ENCODE results near the gene PCSK5.

The PCSK5 gene

DNA sequence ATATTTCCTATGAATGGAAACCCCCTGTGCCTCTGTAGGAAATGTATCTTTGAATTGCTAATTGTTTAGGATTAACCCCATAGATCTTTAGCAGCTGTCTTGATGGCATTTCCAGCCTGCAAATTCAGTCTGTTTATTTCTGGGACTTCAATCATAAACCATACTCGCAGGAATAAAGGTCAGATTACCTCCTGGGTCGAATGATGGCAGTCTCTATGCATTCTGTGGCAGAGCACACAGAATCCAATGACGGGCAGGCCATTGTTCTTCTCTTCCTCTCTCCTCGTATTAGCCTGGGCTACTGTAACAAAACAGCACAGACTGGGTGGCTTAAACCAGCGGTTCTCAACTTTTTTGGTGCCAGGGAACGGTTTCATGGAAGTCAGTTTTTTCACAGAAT, 199.9 kb downstream of the PCSK5 start:
- Histone ChIP-seq H3K4me1 (ENCODE audit: insufficient read depth, low read length) (peaks cover 6% of the 10 kb centered on the region; the same call in 1 of the 2 replicates), H3K36me3 (ENCODE audit: insufficient read depth, low read depth, low read length) (no peaks in the 10 kb centered on the region), H3K4me3 (ENCODE audit: low read length) (no peak overlapping the region), H3K9ac (ENCODE audit: low read depth, low read length) (no peak overlapping the region), H3K9me3 (ENCODE audit: insufficient read depth, low read depth, low read length) (no peaks in the 10 kb centered on the region), H3K27ac (ENCODE audit: low read length) (no peak overlapping the region), H3K27me3 (ENCODE audit: insufficient read depth, low read length) (no peaks in the 10 kb centered on the region)

DNA sequence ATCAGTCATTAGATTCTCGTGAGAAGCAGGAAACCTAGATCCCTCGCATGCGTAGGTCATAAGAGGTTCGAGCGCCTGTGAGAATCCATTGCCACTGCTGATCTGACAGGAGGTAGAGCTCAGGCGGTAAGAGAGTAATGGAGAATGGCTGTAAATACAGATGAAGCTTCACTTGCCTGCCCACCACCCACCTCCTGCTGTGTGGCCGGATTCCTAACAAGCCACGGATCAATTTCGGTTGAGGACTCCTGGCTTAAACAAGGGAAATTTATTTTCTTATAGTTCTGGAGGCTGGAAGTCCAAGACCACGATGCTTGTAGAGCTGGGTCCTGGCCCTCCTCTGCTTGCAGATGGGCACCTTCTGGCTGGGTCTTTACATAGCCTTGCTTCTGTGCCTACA, 200.4 kb downstream of the PCSK5 start:
- no peak overlapping the region for H3K9ac ChIP-seq (ENCODE audit: low read depth, low read length)
- no peaks in the 10 kb centered on the region for H3K27me3 ChIP-seq (ENCODE audit: insufficient read depth, low read length)
- no peaks in the 10 kb centered on the region for H3K36me3 ChIP-seq (ENCODE audit: insufficient read depth, low read depth, low read length)
- H3K9me3 ChIP-seq (ENCODE audit: insufficient read depth, low read depth, low read length), result no peaks in the 10 kb centered on the region
- H3K27ac ChIP-seq (ENCODE audit: low read length), result no peak overlapping the region
- no peak overlapping the region for H3K4me3 ChIP-seq (ENCODE audit: low read length)
- peaks cover 6% of the 10 kb centered on the region; the same call in 1 of the 2 replicates for H3K4me1 ChIP-seq (ENCODE audit: insufficient read depth, low read length)

DNA sequence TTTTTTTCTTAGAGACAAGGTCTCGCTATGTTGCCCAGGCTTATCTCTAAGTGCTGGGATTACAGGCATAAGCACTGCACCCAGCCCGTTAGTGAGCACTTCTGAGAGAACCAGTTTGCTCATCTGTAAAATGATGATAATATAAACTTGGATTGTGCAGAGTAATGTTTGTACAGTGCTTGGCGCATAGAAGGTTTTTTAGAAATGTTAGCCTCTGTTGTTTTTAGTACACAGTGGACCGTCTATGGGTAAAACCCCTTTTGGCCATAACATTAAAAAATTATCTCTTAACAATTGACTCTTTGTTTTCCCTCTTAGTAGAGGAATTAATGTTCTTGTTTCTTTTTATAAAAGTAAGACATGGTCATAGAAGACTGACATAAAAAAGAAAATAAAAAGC, 202.1 kb downstream of the PCSK5 start:
- Histone ChIP-seq H3K4me1 (ENCODE audit: insufficient read depth, low read length) (peaks cover 6% of the 10 kb centered on the region; the same call in 1 of the 2 replicates), H3K27ac (ENCODE audit: low read length) (no peak overlapping the region), H3K36me3 (ENCODE audit: insufficient read depth, low read depth, low read length) (peaks cover 4% of the 10 kb centered on the region; the same call in 1 of the 2 replicates), H3K4me3 (ENCODE audit: low read length) (no peak overlapping the region), H3K9me3 (ENCODE audit: insufficient read depth, low read depth, low read length) (no peaks in the 10 kb centered on the region), H3K9ac (ENCODE audit: low read depth, low read length) (no peak overlapping the region), H3K27me3 (ENCODE audit: insufficient read depth, low read length) (no peaks in the 10 kb centered on the region)

DNA sequence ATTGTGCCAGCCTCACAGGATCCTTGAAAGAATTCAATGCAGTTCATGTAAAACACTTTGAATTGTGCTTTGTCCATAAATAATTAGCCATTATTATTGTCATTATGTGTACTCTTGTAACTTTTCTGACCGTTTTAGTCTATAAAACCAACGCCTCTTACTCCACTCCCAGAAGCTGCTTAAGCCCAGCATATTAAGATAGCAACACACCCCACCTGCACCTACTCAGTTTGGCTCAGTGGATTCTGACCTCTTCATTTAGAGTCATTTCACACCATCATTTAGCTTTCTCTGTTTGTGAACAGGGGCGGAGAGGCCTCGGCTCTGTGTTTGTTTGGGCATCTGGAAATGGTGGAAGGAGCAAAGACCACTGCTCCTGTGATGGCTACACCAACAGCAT, 205.1 kb downstream of the PCSK5 start:
- peaks cover 4% of the 10 kb centered on the region; the same call in 1 of the 2 replicates for H3K36me3 ChIP-seq (ENCODE audit: insufficient read depth, low read depth, low read length)
- 0 out of 2 replicates have a peak, but pooled peaks cover under 1% of the 10 kb centered on the region for H3K4me1 ChIP-seq (ENCODE audit: insufficient read depth, low read length)
- no peak overlapping the region for H3K27ac ChIP-seq (ENCODE audit: low read length)
- no peaks in the 10 kb centered on the region for H3K27me3 ChIP-seq (ENCODE audit: insufficient read depth, low read length)
- no peaks in the 10 kb centered on the region for H3K9me3 ChIP-seq (ENCODE audit: insufficient read depth, low read depth, low read length)
- no peak overlapping the region for H3K9ac ChIP-seq (ENCODE audit: low read depth, low read length)
- no peak overlapping the region for H3K4me3 ChIP-seq (ENCODE audit: low read length)

DNA sequence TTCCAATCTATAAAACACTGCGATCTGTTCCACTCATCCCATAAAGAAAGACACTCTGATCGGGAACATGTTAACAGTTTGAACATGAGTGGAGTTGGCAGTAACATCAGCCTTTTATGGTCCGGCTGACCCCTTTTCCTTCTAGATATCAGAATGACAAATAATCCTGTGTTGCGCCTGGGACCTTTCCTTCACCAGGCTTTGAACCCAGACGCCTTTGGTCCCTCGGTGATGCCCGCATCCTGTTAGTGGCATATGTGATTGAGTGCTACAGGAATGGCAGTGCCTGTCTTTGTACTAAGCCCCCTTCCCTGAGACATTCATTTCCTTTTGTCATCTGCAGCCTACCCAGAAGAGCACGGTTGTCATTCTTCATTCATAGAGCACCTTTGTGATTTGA, 209.0 kb downstream of the PCSK5 start:
- Histone ChIP-seq H3K36me3 (ENCODE audit: insufficient read depth, low read depth, low read length) (peaks cover 4% of the 10 kb centered on the region; the same call in 1 of the 2 replicates), H3K27me3 (ENCODE audit: insufficient read depth, low read length) (no peaks in the 10 kb centered on the region), H3K27ac (ENCODE audit: low read length) (no peak overlapping the region), H3K4me1 (ENCODE audit: insufficient read depth, low read length) (peaks cover 9% of the 10 kb centered on the region; the same call in 1 of the 2 replicates), H3K4me3 (ENCODE audit: low read length) (no peak overlapping the region), H3K9ac (ENCODE audit: low read depth, low read length) (no peak overlapping the region), H3K9me3 (ENCODE audit: insufficient read depth, low read depth, low read length) (no peaks in the 10 kb centered on the region)

DNA sequence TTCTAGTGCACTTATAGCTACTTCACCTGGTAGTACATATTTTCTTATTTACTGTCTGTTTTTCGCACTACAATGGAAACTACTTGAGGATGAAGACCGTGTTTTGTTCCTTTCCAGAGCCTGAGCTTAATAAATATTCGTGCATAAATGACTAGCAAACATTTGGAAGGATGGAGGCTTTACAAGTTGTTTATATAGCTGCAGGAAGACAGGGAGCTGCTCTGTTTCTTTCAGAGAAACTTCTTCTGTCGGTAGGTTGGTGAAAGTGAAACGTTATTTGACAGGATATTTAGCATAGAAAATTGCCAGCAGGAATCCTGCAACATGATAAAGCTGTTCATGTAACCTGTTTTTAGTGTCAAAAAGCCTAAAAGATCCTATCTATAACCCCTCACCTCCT, 210.6 kb downstream of the PCSK5 start:
- H3K27me3 ChIP-seq (ENCODE audit: insufficient read depth, low read length), result no peaks in the 10 kb centered on the region
- H3K36me3 ChIP-seq (ENCODE audit: insufficient read depth, low read depth, low read length), result peaks cover 3% of the 10 kb centered on the region; the same call in 1 of the 2 replicates
- H3K9ac ChIP-seq (ENCODE audit: low read depth, low read length), result no peak overlapping the region
- H3K4me3 ChIP-seq (ENCODE audit: low read length), result no peak overlapping the region
- H3K9me3 ChIP-seq (ENCODE audit: insufficient read depth, low read depth, low read length), result no peaks in the 10 kb centered on the region
- H3K27ac ChIP-seq (ENCODE audit: low read length), result no peak overlapping the region
- peaks cover 9% of the 10 kb centered on the region; the same call in 1 of the 2 replicates for H3K4me1 ChIP-seq (ENCODE audit: insufficient read depth, low read length)

DNA sequence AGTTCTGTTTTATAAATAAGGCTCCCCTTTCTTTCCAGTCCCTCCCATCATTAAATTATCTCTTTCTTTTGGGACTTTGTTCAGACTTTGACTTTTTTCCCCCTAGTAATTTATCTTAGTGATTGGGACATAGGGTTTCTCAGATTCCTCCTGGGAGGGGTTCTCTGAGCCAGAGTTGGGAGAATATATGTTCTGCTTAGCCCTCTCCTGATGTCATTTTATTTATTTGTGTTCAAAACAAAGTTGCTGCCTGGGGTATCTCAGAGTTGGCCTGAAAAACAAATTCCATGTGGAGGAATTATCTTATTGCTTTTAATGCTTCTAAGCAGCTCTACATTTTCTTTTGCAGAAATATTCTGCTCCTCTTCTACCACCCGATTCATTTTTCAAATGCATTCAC, 211.0 kb downstream of the PCSK5 start:
- Histone ChIP-seq H3K36me3 (ENCODE audit: insufficient read depth, low read depth, low read length) (no peaks in the 10 kb centered on the region; the same call in 1 of the 2 replicates), H3K4me1 (ENCODE audit: insufficient read depth, low read length) (peaks cover 9% of the 10 kb centered on the region; the same call in 1 of the 2 replicates), H3K4me3 (ENCODE audit: low read length) (no peak overlapping the region), H3K27me3 (ENCODE audit: insufficient read depth, low read length) (no peaks in the 10 kb centered on the region), H3K27ac (ENCODE audit: low read length) (no peak overlapping the region), H3K9ac (ENCODE audit: low read depth, low read length) (no peak overlapping the region), H3K9me3 (ENCODE audit: insufficient read depth, low read depth, low read length) (no peaks in the 10 kb centered on the region)

DNA sequence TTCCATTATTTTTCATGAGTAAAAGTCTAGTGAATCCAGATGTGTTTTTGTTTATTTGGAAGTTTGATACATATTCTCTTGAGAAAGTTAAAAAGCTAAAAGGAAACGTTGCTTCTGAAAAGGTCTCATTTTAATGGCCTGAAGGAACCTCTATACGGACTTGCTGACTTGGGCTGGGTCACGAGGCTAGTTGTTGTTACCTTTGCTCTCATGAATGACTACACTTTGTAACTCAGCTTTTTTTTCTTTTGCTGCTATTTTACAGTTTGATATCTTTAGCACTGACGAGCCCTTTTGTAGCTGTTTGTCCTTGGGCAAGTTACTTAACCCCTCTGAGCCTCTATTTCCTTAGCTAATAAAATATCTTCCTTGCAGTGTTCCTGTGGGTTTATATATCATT, 211.5 kb downstream of the PCSK5 start:
- Histone ChIP-seq H3K36me3 (ENCODE audit: insufficient read depth, low read depth, low read length) (no peaks in the 10 kb centered on the region; the same call in 1 of the 2 replicates), H3K27ac (ENCODE audit: low read length) (no peak overlapping the region), H3K27me3 (ENCODE audit: insufficient read depth, low read length) (no peaks in the 10 kb centered on the region), H3K4me3 (ENCODE audit: low read length) (no peak overlapping the region), H3K9me3 (ENCODE audit: insufficient read depth, low read depth, low read length) (no peaks in the 10 kb centered on the region), H3K4me1 (ENCODE audit: insufficient read depth, low read length) (peaks cover 9% of the 10 kb centered on the region; the same call in 1 of the 2 replicates), H3K9ac (ENCODE audit: low read depth, low read length) (no peak overlapping the region)

DNA sequence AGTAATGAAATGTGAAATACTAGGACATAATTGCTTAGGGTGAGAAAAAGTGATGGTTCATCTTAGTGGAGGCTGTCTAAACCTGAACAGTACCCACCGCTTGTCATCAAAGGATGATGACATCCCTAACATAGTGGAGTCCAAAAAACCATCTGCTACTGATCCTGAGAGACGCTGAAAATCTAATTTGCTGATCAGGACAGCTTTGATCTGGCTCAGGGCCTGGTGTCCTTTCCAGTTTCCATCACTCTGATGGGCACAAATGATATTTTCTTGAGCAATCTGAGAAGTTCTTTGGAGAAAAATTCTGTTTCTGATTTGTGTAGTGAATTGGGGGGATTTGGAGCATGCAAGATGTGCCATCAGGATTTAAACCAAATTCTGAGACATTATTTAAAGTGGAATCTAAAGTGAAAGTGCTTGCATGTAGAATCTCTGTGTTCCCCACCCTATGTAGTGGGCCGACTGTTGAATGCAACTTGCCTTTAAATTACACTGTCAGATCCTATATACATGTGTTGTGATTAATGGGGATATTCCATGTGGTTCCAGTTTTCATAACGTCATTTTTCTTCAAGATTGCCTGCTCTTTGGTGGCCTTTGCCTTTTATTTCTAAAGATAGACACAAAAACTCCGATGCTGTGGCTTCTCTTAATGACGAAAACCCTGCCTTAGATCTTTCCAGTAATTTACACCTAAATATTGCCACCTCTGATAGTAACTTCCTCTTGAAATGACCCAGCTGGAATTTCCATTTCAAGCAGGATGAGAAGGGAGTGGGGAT, 213.2 kb downstream of the PCSK5 start:
- Histone ChIP-seq H3K27me3 (ENCODE audit: insufficient read depth, low read length) (no peaks in the 10 kb centered on the region), H3K36me3 (ENCODE audit: insufficient read depth, low read depth, low read length) (peaks cover 7% of the 10 kb centered on the region), H3K9ac (ENCODE audit: low read depth, low read length) (no peak overlapping the region), H3K4me1 (ENCODE audit: insufficient read depth, low read length) (peaks cover 9% of the 10 kb centered on the region; the same call in 1 of the 2 replicates), H3K9me3 (ENCODE audit: insufficient read depth, low read depth, low read length) (no peaks in the 10 kb centered on the region), H3K27ac (ENCODE audit: low read length) (no peak overlapping the region), H3K4me3 (ENCODE audit: low read length) (no peak overlapping the region)

DNA sequence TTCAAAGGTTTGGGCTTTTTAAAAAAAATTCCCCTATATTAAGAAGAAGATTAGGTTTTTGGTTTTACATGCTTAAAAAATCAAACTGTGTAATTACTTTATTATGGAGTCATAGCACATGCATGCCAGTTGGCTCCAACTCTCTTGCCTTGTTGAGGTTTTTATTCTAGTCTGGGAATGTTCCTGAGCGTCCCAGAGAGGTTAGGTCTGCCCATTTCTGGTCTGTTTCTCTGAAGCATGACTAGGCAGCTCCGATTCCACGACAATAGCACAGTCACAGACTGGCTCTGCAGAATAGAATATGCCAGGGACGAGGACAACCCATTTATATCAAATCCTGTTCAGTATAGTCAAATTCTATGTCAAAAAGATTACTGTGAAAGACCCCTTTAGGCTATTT, 217.0 kb downstream of the PCSK5 start:
- Histone ChIP-seq H3K9me3 (ENCODE audit: insufficient read depth, low read depth, low read length) (no peaks in the 10 kb centered on the region), H3K27me3 (ENCODE audit: insufficient read depth, low read length) (no peaks in the 10 kb centered on the region), H3K4me1 (ENCODE audit: insufficient read depth, low read length) (no peaks in the 10 kb centered on the region)

DNA sequence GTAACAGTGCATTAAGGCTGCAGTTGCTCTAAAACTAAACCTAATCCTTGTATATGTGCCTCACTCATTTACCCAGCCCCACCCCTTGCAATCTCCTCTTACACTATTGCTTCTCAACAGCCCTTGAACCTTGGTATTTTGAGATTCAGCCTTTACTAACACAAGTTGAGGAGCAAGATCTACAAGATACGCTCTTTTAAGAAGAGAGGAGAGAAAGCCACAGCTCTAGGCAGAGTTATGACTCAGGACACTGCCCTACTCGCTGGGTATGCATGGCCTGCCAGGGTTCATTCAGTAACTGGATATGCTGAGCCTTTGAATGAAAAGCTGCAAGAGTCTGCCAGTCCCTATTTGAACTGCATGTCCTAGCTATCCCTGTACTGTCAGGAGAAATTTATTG, 219.5 kb downstream of the PCSK5 start:
- Histone ChIP-seq H3K27ac (ENCODE audit: low read length) (no peak overlapping the region), H3K9ac (ENCODE audit: low read depth, low read length) (no peak overlapping the region), H3K27me3 (ENCODE audit: insufficient read depth, low read length) (no peaks in the 10 kb centered on the region), H3K4me3 (ENCODE audit: low read length) (no peak overlapping the region), H3K4me1 (ENCODE audit: insufficient read depth, low read length) (no peaks in the 10 kb centered on the region), H3K36me3 (ENCODE audit: insufficient read depth, low read depth, low read length) (peaks cover 7% of the 10 kb centered on the region), H3K9me3 (ENCODE audit: insufficient read depth, low read depth, low read length) (no peaks in the 10 kb centered on the region)

More for the DNA sequence above, 217.0 kb downstream of the PCSK5 start:
- Histone ChIP-seq H3K4me3 (ENCODE audit: low read length) (no peak overlapping the region), H3K27ac (ENCODE audit: low read length) (no peak overlapping the region), H3K36me3 (ENCODE audit: insufficient read depth, low read depth, low read length) (peaks cover 7% of the 10 kb centered on the region), H3K9ac (ENCODE audit: low read depth, low read length) (no peak overlapping the region)

DNA sequence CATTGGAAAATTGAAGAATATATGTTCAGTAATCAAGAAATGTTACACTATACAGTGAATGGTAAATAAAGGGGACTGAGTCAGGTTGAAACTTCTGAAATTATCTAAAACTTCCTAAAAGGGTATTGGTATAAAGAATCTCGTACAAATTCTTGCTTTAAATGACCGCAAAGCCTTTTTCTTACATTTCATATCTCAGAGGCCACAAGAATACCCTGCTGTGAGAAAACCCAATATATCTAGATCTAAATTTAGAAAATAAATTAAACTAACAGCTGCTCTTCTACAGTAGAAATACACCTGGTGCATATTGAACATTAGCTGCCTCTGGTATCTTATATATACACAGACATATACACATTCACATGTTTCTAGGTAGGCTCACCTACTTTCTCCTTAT, 221.7 kb downstream of the PCSK5 start:
- Histone ChIP-seq H3K4me3 (ENCODE audit: low read length) (no peak overlapping the region), H3K27ac (ENCODE audit: low read length) (no peak overlapping the region), H3K9ac (ENCODE audit: low read depth, low read length) (no peak overlapping the region), H3K4me1 (ENCODE audit: insufficient read depth, low read length) (no peaks in the 10 kb centered on the region), H3K27me3 (ENCODE audit: insufficient read depth, low read length) (no peaks in the 10 kb centered on the region), H3K9me3 (ENCODE audit: insufficient read depth, low read depth, low read length) (no peaks in the 10 kb centered on the region), H3K36me3 (ENCODE audit: insufficient read depth, low read depth, low read length) (peaks cover 7% of the 10 kb centered on the region)
